PC-3 (cell line): Measurements from ENCODE around the gene CDK5R1.

Source experiments
- EZH2 ChIP-seq: fragments of 300-600 bp; sonication (generic); IDR thresholded peaks from one replicate; pipeline ENCODE4 v1.6.1; 2017; ENCODE audit warnings: antibody characterized with exemption, mild to moderate bottlenecking, low read length; ENCODE audit not compliant: unreplicated experiment
- TF ChIP-seq, protein P1 (sequence below): fragments of 300-600 bp; sonication (generic); conservative IDR thresholded peaks from 2 replicates; pipeline ENCODE4 v1.5.1; 2017; ENCODE audit warnings: antibody characterized with exemption, low read depth, mild to moderate bottlenecking, low read length

DNA sequence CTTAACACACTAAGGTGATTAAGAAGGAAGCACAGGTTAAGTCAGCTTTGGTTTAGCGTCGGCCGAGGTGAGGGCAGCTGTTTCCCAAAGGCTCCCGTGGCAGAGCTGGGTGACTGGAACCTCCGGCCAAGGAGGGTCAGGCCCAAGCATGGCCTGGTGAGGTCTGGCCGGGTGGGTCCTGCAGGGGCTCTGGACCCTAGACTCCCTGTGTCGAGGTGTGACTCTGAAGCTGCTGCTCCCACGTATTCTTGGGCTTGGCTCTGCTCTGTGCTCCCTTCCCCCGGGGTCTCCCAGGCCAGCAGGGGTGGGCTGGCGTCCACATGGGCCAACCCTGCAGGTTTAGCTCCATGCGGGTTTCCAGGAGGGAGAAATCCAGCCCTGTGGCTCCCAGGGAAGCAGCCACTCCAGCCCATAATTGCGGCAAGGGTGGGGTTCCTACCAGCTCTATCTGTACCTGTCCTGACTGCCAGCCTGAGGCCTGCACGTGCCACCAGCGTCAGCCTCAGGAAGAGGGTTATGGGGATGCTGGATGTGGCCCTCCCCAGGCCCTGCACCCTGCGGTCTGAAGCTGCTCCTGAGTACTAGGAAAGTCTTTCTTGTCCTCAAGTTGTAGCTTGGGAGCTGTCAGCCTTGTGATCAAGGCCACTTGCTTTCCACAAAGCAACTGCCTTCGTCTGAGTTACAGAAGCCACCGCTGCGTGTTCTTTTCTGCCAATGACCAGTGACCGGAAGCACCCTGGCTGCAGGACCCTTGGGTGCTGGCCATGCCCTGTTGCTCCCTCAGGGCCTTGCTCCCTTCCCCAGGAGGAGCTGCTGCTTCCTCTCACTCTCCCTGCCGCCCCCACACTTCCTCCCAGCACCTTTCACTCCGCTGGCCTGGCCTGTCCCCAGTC, 4.8 kb downstream of the CDK5R1 start:
- TF ChIP-seq, protein P1, sequence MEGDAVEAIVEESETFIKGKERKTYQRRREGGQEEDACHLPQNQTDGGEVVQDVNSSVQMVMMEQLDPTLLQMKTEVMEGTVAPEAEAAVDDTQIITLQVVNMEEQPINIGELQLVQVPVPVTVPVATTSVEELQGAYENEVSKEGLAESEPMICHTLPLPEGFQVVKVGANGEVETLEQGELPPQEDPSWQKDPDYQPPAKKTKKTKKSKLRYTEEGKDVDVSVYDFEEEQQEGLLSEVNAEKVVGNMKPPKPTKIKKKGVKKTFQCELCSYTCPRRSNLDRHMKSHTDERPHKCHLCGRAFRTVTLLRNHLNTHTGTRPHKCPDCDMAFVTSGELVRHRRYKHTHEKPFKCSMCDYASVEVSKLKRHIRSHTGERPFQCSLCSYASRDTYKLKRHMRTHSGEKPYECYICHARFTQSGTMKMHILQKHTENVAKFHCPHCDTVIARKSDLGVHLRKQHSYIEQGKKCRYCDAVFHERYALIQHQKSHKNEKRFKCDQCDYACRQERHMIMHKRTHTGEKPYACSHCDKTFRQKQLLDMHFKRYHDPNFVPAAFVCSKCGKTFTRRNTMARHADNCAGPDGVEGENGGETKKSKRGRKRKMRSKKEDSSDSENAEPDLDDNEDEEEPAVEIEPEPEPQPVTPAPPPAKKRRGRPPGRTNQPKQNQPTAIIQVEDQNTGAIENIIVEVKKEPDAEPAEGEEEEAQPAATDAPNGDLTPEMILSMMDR = no peak
- no peak for TF ChIP-seq EZH2
